Caki2 (cell line): Measurements from ENCODE around the gene FNDC3B. TPM values are rescaled to one million over a fixed set of nuclear protein-coding genes. Genes with fewer than 3 reads are reported as not detected.

Source experiments
- DNase-seq: peaks from one replicate; pipeline ENCODE4 v3.0.0-alpha.2; 2015; ENCODE audit warnings: low read depth
- in situ Hi-C: cut with HindIII; loops from 2 replicates; pipeline ENCODE4 v1.10.0; 2016; ENCODE audit warnings: low sequenced_read_pairs, low pct_unique_long_range_greater_than_20kb, mixed read lengths
- total RNA-seq: library from RNA; depleted of rRNA; stranded (reverse); fragments of >200 nt; shearing (Covaris generic); gene quantifications from 2 replicates; pipeline ENCODE4 v1.2.3, GENCODE V29; 2014; ENCODE audit warnings: low replicate concordance

The FNDC3B gene
- total RNA-seq, 1 experiment from 2014 or later = 77.7 TPM

- DNase-seq = no peak
- in situ Hi-C loops = no loop called here
These were observed 7.0 kb downstream of the FNDC3B start for GRCh38 chr3:172046268-172046915.

GRCh38 chr3:172047567-172048115, 8.3 kb downstream of the FNDC3B start:
- in situ Hi-C loops = no loop called here
- DNase-seq = no peak

GRCh38 chr3:172048599-172048998, 9.2 kb downstream of the FNDC3B start:
- DNase-seq = no peak
- in situ Hi-C loops = no loop called here

- in situ Hi-C loops = no loop called here
- no peak for DNase-seq
These were observed 12.1 kb downstream of the FNDC3B start for GRCh38 chr3:172051310-172051956.

GRCh38 chr3:172051957-172052354, 12.6 kb downstream of the FNDC3B start:
- in situ Hi-C loops = no loop called here
- no peak for DNase-seq

GRCh38 chr3:172052405-172052804, 13.0 kb downstream of the FNDC3B start:
- DNase-seq = no peak
- in situ Hi-C loops = no loop called here

GRCh38 chr3:172054115-172054764, 14.9 kb downstream of the FNDC3B start:
- in situ Hi-C loops = no loop called here
- DNase-seq = no peak

- no peak for DNase-seq
- in situ Hi-C loops = no loop called here
These were observed 17.0 kb downstream of the FNDC3B start for GRCh38 chr3:172056416-172056815.

- in situ Hi-C loops = no loop called here
- DNase-seq = no peak
These were observed 17.7 kb downstream of the FNDC3B start for GRCh38 chr3:172057059-172057458.

GRCh38 chr3:172057624-172058327, 18.4 kb downstream of the FNDC3B start:
- in situ Hi-C loops = no loop called here
- DNase-seq = no peak

GRCh38 chr3:172059532-172059931, 20.2 kb downstream of the FNDC3B start:
- in situ Hi-C loops = no loop called here
- DNase-seq = no peak

- in situ Hi-C loops = no loop called here
- no peak for DNase-seq
These were observed 20.9 kb downstream of the FNDC3B start for GRCh38 chr3:172060234-172060633.

- in situ Hi-C loops = no loop called here
- no peak for DNase-seq
These were observed 22.4 kb downstream of the FNDC3B start for GRCh38 chr3:172061724-172062184.

- in situ Hi-C loops = no loop called here
- no peak for DNase-seq
These were observed 23.4 kb downstream of the FNDC3B start for GRCh38 chr3:172062761-172063160.

GRCh38 chr3:172063456-172064432, 24.4 kb downstream of the FNDC3B start:
- no peak for DNase-seq
- in situ Hi-C loops = no loop called here

- DNase-seq = no peak
- in situ Hi-C loops = no loop called here
These were observed 26.1 kb downstream of the FNDC3B start for GRCh38 chr3:172065527-172065926.

GRCh38 chr3:172065967-172066762, 26.8 kb downstream of the FNDC3B start:
- peak; percentile 85 for DNase-seq
- in situ Hi-C loops = no loop called here
